Erythroblast (primary cell): Measurements from ENCODE around the gene LOXHD1.

ENCODE experiments used
- DNase-seq, 2 experiments: peaks; one replicate each; lab custom pipeline; 2025; lab: John Stamatoyannopoulos, UW
- GATA1 ChIP-seq: IDR thresholded peaks from 2 replicates; pipeline ENCODE4 v1.6.1; 2011; ENCODE audit warnings: low read depth, mild to moderate bottlenecking, control low read depth, low read length, moderate library complexity
- POLR2A ChIP-seq: IDR thresholded peaks from 2 replicates; pipeline ENCODE4 v1.6.1; 2011; ENCODE audit warnings: mild to moderate bottlenecking, low read length

Gene LOXHD1

GRCh38 chr18:46679846-46680598 is 23.0 kb upstream of the LOXHD1 start:
- TF ChIP-seq GATA1 = no peak
- TF ChIP-seq POLR2A = no peak
- DNase-seq = no peak

GRCh38 chr18:46678785-46679399 is 21.9 kb upstream of the LOXHD1 start:
- TF ChIP-seq GATA1 = no peak
- TF ChIP-seq POLR2A = no peak
- no peak for DNase-seq

DNA sequence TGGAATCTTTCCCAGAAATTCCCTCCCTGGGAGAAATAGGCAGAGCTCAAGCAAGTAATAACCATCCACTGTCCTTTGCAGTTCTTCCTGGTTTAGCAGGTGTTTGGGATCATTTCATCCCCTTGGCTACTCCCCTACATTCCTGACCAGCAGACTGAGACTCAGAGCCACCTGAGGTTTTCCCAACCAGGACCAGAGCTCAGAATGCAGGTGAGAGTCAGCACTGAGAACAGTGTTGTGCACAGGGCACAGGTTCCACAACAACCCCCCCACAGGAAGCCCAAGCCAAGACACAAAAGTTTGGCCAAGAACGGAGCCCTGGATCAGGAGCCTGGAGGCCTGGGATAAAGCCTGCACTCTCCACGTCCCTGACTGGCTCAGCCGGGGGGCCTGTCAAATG is 21.0 kb upstream of the LOXHD1 start:
- no peak for TF ChIP-seq POLR2A
- no peak for DNase-seq

- DNase-seq = no peak
- TF ChIP-seq POLR2A (no peak), GATA1 (no peak)
Observed at GRCh38 chr18:46677611-46678010, 20.6 kb upstream of the LOXHD1 start.

DNA sequence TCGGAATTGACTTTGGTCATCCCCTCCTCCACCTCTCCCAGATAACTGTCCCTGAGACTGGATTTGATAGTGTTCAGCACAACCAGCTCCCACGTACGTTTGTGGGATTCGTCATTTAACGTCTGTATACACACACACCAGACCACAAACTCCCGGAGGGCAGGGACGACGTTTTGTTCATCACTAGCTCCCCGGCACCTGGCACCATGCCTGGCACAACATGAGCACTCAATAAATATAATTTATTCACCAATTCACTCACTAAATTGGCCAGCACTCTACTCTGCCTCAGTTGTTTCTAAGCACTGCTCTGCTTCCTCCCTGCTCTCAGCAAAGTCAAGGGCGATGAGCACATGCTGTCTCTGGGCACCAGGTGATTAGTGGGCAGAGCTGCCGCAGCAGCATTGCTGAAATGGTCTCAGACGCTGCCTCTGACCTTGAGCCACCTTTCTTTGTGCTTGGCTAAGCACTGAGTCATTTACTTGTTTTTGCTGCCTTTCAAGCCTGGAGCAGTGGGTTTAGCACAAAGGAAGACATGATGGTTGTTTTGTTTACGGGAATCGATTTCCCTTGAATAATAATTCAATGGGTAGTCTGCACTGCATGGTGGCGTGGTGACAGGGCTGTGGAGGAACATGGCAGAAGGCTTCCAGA is 19.3 kb upstream of the LOXHD1 start:
- no peak for TF ChIP-seq POLR2A
- DNase-seq = no peak

- TF ChIP-seq POLR2A = no peak
- TF ChIP-seq GATA1 = no peak
Observed at GRCh38 chr18:46675112-46675511, 18.1 kb upstream of the LOXHD1 start.

GRCh38 chr18:46672062-46672970 is 15.3 kb upstream of the LOXHD1 start:
- no peak for DNase-seq
- TF ChIP-seq POLR2A (no peak), GATA1 (no peak)

More at GRCh38 chr18:46675112-46675511, 18.1 kb upstream of the LOXHD1 start:
- DNase-seq = no peak

- no peak for TF ChIP-seq GATA1
- no peak for TF ChIP-seq POLR2A
- DNase-seq = no peak
Observed at GRCh38 chr18:46668694-46669093, 11.7 kb upstream of the LOXHD1 start.

- TF ChIP-seq GATA1 (no peak), POLR2A (no peak)
- DNase-seq = no peak
Observed at GRCh38 chr18:46668135-46668534, 11.1 kb upstream of the LOXHD1 start.

DNA sequence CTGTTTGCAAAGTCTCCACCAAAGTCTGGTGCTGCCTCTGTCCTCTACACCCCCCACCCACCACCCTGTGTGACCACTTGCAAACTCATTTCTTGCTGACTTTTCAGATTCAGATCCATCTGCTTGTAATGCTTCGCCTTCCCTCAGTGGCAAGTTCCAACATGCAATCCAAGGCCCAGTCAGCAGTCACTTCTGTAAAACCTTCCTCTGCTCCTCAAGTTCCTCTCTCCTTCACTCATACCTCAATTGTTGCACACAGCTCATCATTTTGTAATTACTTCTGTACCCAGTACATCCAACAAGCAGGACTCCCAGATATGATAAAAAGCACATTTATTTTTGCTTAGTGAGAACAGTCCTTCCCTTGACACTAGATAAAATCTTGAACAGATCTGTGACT is 6.5 kb upstream of the LOXHD1 start:
- DNase-seq = no peak
- TF ChIP-seq POLR2A = no peak
- no peak for TF ChIP-seq GATA1

- TF ChIP-seq POLR2A (no peak), GATA1 (no peak)
- no peak for DNase-seq
Observed at GRCh38 chr18:46660957-46661749, 4.1 kb upstream of the LOXHD1 start.

DNA sequence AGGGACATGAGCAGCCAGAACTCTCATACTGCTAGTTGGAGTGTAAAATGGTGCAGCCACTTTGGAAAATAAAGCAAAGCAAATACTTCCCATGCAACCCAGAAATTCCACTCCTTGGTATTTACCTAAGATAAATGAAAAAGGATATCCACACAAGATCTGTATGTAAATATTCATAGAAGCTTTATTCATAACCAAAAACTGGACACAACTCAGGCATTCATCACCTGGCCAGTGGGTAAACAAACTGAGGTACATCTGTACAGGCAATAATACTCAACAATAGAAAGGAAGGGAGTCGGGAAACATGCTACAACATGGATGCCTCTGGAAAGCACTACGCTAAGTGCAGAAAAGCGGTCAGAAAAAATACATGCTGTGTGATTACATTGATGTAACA is 2.5 kb upstream of the LOXHD1 start:
- TF ChIP-seq POLR2A (no peak), GATA1 (no peak)
- no peak for DNase-seq

GRCh38 chr18:46656326-46657114 is 500 bp downstream of the LOXHD1 start:
- no peak for TF ChIP-seq POLR2A
- no peak for TF ChIP-seq GATA1
- DNase-seq = no peak
